Measurements from ENCODE around the gene CEND1.

CEND1 gene

DNA sequence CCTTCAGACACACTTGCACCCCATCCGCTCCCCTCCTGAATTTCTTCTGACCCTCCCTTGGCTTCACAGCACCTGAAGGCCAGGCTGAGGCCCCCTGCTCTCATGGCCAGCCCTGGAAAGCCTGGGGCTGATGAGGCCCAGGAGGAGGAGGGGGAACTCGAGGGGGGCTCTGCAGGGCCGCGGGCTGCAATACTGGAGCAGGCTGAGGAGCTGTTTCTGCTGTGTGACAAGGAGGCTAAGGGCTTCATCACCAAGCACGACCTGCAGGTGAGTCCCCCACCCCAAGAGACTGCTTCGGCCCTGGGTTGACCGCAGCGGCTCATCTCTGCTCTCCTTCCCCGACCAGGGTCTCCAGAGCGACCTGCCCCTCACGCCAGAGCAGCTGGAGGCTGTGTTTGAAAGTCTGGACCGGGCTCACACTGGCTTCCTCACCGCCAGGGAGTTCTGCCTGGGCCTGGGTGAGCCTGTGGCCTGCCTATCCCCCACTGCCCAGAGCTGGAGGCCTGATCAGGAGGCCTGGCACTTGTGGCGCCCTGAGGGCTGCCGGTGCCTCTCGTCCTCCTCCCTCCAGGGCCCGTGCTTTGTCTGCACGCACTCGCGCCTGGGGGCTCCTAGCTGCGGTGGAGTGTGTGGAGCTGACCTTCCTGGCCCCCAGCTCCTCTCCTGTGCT lies 38.8 kb upstream of the CEND1 start:
- intact Hi-C loops (cut with DNase I) = no loop called here
- DNase-seq = no peak

DNA sequence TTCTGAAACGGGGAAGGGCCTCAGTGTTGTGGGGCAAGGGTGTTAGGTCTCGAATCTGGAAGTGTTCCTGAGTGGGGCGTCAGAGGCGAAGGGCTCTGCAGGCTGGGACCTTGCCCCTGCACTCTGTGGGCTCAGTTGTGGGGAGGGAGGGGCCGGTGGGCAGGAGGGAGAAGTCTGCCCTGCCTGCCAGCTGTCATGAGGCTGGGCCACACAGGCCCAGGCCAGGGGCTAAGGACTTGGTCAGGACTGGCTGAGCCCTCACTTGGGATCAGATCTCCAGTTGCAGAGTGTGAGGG lies 38.0 kb upstream of the CEND1 start, which contains the start of gene CRACR2B:
CRACR2B (plus strand) TSS at position 23 of the 296 bp plus-strand sequence. CDS start 689 bp downstream, outside the sequence.
- DNase-seq = no peak
- intact Hi-C loops (cut with DNase I) = no loop called here

DNA sequence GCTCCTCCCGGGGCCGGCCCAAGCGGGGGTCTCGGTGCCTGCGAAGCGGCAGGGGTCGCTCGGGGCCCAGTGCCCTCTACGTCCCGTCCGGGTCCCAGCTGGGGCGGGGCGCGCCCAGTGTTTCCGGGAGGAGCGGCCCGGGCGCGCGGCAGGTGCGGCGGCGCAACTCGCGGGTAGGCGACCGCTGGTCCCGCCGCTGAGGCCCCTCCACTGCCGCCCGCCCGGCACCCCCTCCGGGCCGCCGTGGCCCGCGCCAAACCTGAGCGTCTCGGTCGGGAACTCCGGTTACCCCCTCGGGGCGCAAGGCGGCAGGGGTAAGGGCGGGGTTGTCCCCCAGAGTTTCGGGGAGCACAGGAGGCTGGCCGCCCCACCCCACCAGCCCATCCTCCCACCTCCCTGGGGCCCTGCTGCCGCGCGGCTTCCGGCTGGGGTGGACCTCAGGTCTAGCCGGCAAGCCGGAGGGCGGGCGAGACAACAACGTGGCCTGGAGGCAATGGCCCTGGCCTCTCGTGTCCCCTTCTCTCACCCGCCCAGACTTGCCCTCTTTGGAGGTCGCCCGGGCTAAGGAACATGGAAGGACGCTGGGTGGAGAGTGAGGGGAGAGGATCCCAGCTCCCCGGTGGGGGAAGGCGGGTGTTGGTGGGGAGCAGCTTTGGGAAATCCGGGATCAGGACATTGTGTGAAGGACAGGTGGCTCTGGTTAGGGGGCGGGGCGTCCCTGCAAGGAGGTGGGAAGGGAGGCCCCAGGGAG lies 37.4 kb upstream of the CEND1 start:
- intact Hi-C loops (cut with DNase I) = no loop called here
- no peak for DNase-seq

DNA sequence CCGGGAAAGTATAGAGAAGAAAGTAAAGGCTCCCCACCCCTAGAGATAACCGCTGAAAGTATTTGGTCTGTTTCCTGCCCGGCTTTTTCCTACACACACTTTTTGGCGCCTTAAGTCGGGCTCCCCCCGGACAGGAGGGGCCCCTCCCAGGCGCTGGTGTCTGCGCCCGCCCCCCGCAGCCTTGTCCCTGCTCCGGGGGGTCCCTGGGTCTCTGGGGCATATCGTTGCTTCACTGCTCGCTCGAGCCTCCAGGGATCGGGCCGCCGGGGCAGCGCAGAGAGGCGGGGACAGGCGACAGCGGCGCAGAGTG lies 36.9 kb upstream of the CEND1 start:
- intact Hi-C loops (cut with DNase I) = no loop called here
- no peak for DNase-seq

DNA sequence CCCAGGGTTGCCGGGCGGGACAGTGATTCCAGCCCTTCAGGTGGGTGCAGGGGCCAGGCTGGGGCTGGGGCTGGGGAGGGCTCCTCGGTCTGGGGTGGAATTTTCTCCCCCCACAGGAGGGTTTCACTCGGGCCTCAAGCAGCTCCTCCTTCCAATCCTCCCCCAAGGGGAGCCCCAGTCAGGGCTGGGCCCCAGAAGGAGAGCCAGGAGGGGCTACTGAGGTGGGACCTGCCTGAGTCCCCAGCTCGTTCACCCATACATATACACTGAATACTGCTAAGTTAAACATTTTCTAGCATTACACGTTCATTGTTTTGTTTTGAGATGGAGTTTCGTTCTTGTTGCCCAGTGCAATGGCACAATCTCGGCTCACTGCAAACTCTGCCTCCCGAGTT lies 36.3 kb upstream of the CEND1 start:
- intact Hi-C loops (cut with DNase I) = no loop called here
- DNase-seq = no peak

DNA sequence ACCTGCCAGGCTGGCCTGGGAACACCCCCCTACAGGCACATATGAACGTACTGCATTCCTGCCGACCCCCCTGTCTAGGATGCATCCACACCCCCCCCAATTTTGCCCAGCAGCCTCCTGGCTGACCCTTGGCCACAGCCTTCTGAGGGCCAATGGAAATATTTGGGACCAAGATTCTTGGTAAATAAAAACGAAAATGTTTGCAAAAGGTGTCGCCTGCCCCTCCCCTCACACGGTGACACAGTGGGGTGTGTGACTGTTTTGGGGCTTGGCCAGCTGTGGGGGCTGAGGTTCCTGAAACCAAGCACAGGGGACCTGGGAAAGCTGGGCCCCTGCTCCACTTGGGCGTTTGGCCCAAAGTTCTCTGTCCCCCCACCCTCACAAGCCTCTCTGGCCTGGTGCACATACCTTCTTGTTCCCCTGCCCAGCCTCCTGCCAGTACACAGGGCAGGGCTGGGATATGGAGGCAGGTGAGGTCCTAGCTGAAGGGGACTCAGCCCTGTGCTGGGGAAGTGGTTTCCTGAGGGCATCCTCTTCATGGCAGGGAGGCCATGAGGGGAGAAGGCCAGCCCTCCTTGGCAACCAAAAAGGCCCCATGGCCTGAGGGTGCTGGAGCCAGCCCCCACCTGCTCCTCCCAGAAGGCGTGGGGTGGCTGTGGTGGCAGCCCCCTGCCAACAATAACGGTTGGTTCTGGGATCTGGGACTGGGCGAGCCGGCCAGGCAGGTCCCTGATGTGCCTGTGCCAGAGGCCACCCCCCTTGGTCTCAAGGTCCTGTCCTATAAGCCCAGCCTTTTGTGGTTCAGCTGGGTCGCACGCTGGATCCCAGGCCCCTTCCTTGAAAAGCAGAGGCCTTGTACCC lies 35.7 kb upstream of the CEND1 start:
- intact Hi-C loops (cut with DNase I) = no loop called here

DNA sequence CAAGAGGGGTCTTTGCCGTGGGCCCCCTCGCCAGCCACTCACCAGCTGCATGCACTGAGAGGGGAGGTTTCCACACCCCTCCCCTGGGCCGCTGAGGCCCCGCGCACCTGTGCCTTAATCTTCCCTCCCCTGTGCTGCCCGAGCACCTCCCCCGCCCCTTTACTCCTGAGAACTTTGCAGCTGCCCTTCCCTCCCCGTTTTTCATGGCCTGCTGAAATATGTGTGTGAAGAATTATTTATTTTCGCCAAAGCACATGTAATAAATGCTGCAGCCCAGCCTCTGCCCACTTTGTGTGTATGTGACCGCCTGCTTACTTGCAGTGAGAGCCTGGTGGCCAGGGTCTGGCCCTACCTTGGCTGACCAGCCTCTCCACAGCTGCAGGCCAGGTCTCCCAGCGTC lies 35.1 kb upstream of the CEND1 start:
- intact Hi-C loops (cut with DNase I) = no loop called here
- no peak for DNase-seq

More for the DNA sequence above, 35.7 kb upstream of the CEND1 start:
- DNase-seq = no peak

DNA sequence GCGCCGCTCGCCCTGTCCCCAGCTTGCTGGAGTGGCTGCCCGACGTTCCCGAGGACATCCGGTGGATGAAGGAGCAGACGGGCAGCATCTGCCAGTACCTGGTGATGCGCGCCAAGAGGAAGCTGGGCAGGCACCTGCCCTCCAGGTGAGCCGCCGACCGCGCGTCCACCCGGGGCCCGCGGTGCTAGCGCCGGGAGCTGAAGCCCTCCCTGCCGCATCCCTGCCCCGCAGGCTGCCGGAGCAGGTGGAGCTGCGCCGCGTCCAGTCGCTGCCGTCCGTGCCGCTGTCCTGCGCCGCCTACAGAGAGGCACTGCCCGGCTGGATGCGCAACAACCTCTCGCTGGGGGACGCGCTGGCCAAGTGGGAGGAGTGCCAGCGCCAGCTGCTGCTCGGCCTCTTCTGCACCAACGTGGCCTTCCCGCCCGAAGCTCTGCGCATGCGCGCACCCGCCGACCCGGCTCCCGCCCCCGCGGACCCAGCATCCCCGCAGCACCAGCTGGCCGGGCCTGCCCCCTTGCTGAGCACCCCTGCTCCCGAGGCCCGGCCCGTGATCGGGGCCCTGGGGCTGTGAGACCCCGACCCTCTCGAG lies 34.5 kb upstream of the CEND1 start:
- peak in 34 of 42 donors; percentile 21 to 88 (median 62) for DNase-seq
- intact Hi-C loops (cut with DNase I) = no loop called here

DNA sequence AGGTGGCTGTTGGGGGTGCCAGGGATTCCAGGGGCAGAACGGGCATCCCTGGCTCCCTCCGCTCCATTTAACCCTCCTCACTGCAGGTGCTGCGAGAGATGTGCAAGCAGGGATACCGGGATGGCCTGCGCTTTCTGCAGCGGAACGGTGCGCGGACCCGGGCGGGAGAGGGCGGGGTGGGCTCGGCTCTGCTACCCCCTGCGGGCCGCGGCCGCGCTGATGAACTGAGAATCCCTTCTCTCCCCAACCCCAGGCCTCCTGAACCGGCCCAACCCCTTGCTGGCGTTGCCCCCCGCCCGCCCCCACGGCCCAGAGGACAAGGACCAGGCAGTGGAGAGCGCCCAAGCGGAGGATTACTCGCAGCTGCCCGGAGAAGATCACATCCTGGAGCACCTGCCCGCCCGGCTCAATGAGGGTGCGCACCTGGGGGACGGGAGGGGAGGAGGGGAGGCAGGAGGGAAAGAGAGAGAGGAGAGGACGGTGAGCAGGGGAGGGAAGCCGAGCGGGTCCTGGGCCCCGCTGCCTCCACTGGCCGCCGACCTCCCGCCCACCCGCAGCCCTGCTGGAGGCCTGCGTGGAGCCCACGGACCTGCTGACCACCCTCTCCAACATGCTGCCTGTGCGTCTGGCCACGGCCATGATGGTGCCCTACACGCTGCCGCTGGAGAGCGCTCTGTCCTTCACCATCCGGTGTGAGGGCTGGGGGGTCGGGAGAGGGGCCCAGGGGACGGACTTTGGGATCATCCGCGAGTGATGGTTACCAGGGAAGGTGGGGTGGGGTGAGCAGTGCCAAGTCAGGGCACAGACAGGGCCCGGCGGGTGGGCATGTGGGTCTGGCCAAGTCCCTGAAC lies 33.8 kb upstream of the CEND1 start:
- no peak for DNase-seq

DNA sequence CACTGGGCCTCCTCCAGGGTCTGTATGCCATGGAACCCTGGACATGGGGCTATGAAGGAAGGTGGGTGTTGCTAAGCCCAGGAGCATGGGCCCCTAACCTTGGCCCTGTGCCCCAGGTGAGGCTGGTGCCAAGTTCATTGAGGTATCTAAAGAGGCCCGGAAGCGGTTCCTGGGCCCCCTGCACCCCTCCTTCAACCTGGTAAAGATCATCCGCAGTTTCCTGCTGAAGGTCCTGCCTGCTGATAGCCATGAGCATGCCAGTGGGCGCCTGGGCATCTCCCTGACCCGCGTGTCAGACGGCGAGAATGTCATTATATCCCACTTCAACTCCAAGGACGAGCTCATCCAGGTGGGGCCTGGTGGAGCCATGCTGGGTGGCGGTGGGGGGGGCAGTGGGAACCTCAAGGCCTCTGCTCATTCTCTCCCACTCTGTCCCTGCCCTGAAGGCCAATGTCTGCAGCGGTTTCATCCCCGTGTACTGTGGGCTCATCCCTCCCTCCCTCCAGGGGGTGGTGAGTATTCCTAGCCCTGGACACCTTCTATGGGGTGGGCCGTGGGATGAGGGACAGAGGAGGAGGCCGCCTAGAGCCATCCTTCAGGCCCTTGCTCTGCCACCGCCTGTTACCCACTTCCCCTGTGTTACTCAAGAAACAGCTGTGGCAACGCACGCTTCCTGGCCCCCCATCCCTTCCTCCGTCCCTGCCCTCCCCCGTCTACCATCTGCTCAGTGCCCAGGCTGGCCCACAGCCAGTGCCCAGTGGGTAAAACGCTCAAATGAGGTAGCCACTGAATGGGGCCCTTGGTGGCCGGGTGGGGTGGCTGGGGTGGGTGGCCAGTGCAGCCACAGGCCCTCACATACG lies 31.9 kb upstream of the CEND1 start:
- peak in 8 of 42 donors; percentile 42 to 76 (median 56) for DNase-seq
- intact Hi-C loops (cut with DNase I) = no loop called here

More for the DNA sequence above, 33.8 kb upstream of the CEND1 start:
- intact Hi-C loops (cut with DNase I) = no loop called here

DNA sequence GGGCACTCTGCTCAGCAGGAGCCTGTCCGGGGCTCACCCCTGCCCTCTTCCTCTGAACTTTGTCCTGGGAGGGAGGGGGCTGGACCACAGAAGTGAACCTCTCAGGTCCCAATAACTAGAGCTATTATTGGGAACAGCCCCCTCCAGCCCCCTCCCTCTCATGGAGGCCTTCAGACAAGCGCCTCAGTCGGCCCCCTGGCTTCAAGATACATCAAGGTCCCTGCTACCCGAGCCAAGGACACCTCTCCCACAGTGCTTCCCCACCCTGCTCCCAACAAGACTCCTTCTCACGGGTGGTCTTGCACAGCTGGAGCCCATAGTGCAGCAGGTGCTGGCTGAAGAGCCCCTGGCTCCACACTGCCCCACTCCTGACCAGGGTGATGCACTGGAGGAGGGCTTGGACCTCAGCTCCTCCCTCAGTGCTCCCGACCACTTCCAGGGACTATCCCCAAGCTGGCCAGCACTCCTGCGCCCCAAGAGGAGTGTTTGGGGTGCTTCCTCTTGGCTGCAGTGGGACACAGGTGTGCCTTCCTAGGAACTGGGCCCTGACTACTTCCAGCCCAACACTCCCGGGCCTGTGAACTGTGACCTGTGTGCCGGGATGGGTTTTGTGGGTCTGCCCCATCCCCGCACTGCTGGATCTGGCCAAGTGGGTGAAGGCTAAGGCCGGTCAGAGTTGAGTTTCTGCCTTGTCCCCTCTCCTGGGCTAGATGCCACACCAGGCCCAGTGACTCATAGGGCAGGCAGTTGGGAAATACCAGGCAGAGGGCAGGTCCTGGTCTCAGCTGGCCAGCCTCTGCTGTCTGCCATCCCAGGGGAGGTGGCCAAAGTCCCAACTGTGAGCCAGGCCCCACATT lies 31.0 kb upstream of the CEND1 start:
- intact Hi-C loops (cut with DNase I) = no loop called here
- peak in 16 of 42 donors; percentile 36 to 88 (median 65) for DNase-seq

DNA sequence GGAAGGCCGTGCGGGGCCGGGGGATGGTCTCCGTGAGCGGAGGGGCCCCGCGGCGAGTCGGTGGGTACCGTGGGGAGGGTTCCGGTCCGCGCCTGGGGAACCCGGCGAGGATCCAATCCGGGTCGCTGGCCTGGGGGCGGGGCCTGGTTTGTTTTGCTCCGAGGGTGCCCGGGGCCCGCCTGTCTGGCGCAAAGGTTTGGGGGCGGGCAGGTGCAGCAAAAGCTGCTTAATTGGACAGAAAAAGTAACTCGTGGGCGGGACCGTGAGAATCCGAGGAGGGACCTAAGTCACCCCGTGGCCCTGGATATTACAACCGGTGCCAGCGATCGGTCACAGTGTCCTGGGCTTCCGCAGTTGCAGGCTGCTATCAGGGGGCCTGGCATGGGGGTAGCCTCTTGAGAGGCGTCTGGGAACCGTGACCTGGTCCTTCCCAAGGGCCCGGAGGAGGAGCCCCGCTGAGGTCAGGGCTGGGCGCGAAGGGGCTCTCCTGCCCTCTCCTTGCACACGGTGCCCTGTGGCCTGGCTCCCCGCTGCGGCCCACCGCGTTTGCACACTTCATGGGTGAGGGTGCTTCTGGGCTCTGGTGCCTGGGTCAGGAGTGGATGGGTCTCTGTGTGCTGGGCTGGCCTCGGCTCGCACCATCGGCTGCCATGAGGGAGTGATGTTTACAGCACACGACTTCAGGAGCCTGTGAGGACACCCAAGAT lies 30.2 kb upstream of the CEND1 start:
- peak; percentile 58 to 90 (median 80) for DNase-seq
- intact Hi-C loops (cut with DNase I) = no loop called here

DNA sequence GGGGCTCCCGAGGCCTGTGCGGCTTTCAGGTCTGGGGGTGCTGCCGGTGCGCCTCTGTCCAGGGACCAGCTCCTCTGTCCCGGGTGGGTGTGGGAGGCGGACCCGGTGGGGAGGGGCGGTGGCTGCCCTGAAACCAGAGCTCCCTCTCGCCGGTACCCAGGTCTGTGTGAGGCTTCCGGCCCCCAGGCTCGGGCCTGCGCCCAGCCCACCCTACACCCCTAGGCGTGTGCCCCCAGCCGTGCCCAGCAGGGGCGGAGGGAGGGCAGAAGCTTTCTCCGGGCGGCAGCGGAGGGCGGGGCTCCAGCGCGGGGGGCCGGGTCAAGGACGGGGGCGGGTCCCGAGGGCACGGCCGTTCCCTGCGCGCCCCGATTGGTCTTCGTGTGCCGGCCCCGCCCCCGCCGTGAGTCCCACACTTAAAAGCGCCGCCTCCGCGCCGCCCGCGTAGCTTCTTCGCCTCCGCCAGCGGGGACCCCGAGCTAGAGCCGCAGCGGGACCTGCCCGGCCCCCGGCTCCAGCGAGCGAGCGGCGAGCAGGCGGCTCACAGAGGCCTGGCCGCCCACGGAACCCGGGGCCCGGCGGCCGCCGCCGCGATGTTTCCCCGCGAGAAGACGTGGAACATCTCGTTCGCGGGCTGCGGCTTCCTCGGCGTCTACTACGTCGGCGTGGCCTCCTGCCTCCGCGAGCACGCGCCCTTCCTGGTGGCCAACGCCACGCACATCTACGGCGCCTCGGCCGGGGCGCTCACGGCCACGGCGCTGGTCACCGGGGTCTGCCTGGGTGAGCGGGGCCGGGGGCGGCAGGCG lies 29.4 kb upstream of the CEND1 start:
- intact Hi-C loops (cut with DNase I) = no loop called here
- DNase-seq = peak; percentile 84 to 98 (median 95)

DNA sequence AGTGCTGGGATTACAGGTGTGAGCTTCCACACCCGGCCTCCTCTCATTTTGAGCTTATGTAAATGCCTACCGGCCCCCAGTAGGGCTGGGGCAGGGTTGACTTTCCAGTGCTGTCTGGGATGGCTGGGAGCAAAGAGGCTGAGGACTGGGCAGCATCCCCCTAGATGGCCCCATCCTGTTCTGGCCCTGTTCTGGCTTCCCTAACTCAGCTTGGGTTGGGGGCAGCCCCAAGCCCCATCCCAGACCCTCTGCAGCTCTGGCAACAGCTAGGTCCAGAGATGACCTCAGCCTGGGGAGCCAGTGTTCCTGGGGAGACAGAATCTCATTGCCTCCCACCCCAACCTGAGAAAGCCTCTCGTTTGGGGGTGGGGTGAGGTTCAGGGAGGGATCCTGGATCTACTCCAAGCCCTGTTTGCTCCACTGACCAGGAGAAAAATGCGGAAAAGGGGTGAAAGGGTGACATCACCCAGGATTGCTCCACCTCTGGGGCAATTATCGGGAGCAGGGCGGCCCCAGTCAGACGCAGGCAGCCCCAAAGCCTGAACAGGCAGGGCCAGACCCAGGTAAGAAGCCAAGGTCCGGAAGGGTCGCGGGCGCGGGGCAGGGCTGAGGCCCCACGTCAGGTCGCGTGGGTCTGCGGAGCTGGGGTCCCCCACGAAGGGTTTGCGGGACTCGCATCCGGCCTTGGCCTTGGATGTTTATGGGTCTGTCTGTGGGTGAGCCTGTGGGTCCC lies 28.7 kb upstream of the CEND1 start, which contains the start of gene PNPLA2:
PNPLA2 (plus strand) TSS at position 519 of the 733 bp plus-strand sequence. CDS start 805 bp downstream, outside the sequence.
- intact Hi-C loops (cut with DNase I) = no loop called here

DNA sequence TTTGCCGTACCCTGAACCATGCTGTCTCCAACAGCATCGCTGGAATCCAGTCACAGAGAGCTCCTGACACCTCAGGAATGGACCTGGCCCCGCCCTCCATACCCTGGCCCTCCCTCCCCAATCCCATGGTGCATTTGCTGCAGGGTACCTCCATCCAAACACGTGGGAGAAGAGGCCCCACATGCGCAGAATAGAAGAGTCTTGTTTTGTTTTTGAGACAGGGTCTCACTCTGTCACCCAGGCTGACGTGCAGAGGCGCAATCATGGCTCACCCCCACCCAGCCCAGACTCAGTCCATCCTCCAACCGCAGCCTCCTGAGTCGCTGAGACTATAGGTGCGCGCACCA lies 26.5 kb upstream of the CEND1 start:
- peak in 1 of 42 donors; percentile 20 for DNase-seq
- intact Hi-C loops (cut with DNase I) = no loop called here

More for the DNA sequence above, 28.7 kb upstream of the CEND1 start, which contains the start of gene PNPLA2:
- DNase-seq = no peak
